GM12874 (cell line): ENCODE data around the gene SUMO4.

Experiments used
- CTCF ChIP-seq: IDR thresholded peaks from 2 replicates; pipeline ENCODE4 v1.5.1; 2011; ENCODE audit warnings: low read depth, mild to moderate bottlenecking, control low read depth, low read length, moderate library complexity; ENCODE audit not compliant: insufficient read depth

The SUMO4 gene

GRCh38 chr6:149405823-149406765, 6.0 kb downstream of the SUMO4 start:
- TF ChIP-seq CTCF, result no peak

GRCh38 chr6:149409617-149410016, 9.6 kb downstream of the SUMO4 start:
- no peak for TF ChIP-seq CTCF

GRCh38 chr6:149410557-149410956, 10.5 kb downstream of the SUMO4 start:
- TF ChIP-seq CTCF, result no peak

- TF ChIP-seq CTCF, result no peak
These were observed 13.9 kb downstream of the SUMO4 start for GRCh38 chr6:149414009-149414408.

GRCh38 chr6:149414821-149415220, 14.8 kb downstream of the SUMO4 start:
- TF ChIP-seq CTCF, result no peak

GRCh38 chr6:149419696-149420404, 19.8 kb downstream of the SUMO4 start:
- no peak for TF ChIP-seq CTCF

- TF ChIP-seq CTCF, result no peak
These were observed 21.1 kb downstream of the SUMO4 start for GRCh38 chr6:149421132-149421531.
